Motor neuron (in vitro differentiated cells): ENCODE data around the gene INPP5F. TPM values are rescaled to one million over a fixed set of nuclear protein-coding genes. Genes with fewer than 3 reads are reported as not detected.

Experiments
- ATAC-seq, 8 experiments: fragments of 200-7000 bp; cut with Tn5 transposase; replicated peaks in 6 of 8; 2 replicates each; pipeline ENCODE4 v1.8.0; 2021; ENCODE audit warnings: mild to moderate bottlenecking in 8 of 8, moderate library complexity in 8 of 8
- H3K27ac ChIP-seq, 2 donors: fragments of 250-450 bp; sonication (Bioruptor Pico); 2 replicates each; pipeline ENCODE4 v1.9.0; 2021; ENCODE audit warnings: antibody characterized with exemption in 2 of 2, mild to moderate bottlenecking in 2 of 2, moderate library complexity in 1 of 2
- H3K4me1 ChIP-seq, 2 donors: fragments of 250-450 bp; sonication (Bioruptor Pico); replicated peaks in 1 of 2; 2 replicates each; pipeline ENCODE4 v1.6.1; 2021; ENCODE audit warnings: antibody characterized with exemption in 2 of 2, mild to moderate bottlenecking in 2 of 2, moderate library complexity in 1 of 2
- H3K4me3 ChIP-seq, 5 donors: fragments of 250-450 bp; sonication (Bioruptor Pico); 2 replicates each; pipeline ENCODE4 v1.9.0; 2021; ENCODE audit warnings: antibody characterized with exemption in 5 of 5, mild to moderate bottlenecking in 5 of 5, moderate library complexity in 4 of 5
- WGBS, 10 experiments: fragments of 450-650 bp; shearing (Covaris generic); methylation state at CpG; one replicate each; pipeline ENCODE4 v1.0.0; 2022; 5-methylcytosine and 5-hydroxymethylcytosine counted together
- in situ Hi-C, 9 experiments: fragments of 400-800 bp; cut with MboI; loops; one replicate each; pipeline ENCODE4 v1.15.0; 2021; ENCODE audit warnings: low sequenced_read_pairs in 9 of 9, low pct_unique_long_range_greater_than_20kb in 2 of 9; ENCODE audit not compliant: unreplicated experiment in 9 of 9
- total RNA-seq, 8 experiments: library from RNA; unstranded; fragments of 300-600 nt; gene quantifications; 2 replicates each; pipeline versions ENCODE4 v1.2.3 to v1.2.4, GENCODE V29; 2022

The INPP5F gene
- total RNA-seq, 8 experiments from 2014 or later: 5.1 to 119 (median 59.5) TPM

DNA sequence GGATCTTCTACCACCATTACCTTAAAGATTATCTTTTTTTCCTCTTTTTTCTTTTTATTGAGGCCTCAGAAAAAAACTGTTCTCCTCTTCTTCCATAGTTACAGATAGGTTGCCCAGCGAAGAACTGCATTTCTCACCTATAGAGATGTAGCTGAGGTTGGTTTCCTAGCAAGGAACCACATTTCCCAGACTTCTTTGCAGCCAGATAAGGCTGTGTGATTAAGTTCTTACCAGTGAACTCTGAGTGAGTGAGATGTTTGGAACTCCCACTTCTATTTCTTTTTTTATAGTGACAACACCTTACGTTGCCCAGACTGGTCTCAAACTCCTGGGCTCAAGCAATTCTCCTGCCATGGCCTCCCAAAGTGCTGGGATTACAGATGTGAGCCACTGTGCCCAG is 152.7 kb downstream of the INPP5F start:
- Histone ChIP-seq H3K4me1 (peaks cover 5 to 6% of the 10 kb centered on the region in 2 donors), H3K4me3 (no peak overlapping the region), H3K27ac (no peak overlapping the region)
- 30 to 89% (median 75%) methylated on average over 1 to 2 of the region's 2 CpGs; no CpG with 5 or more reads in 3 of the 10 experiments for WGBS, 10 experiments
- no peak for ATAC-seq
- in situ Hi-C loops: no loop called here

Other genes starting within 250 kb of the INPP5F start
- gene RGS10, start 183.3 kb upstream of the INPP5F start, total RNA-seq: 10 to 100 TPM in 2 of 8 experiments, 1 to 10 TPM in 4, under 1 TPM in 2; 0.38 to 16.2 (median 5.4) TPM
- 100 to 1,000 TPM in 2 of 8 experiments, 10 to 100 TPM in 6; 26.3 to 119 (median 44.0) TPM for gene TIAL1, start 129.1 kb upstream of the INPP5F start, total RNA-seq
- gene BAG3, start 74.7 kb upstream of the INPP5F start, total RNA-seq: 10 to 100 TPM in 5 of 8 experiments, 1 to 10 TPM in 3; 3.2 to 30.3 (median 17.4) TPM
- gene MCMBP, start 146.8 kb downstream of the INPP5F start, total RNA-seq: 10 to 100 TPM; 27.2 to 60.8 (median 33.0) TPM
- gene SEC23IP, start 166.7 kb downstream of the INPP5F start, total RNA-seq: 10 to 100 TPM; 24.2 to 53.5 (median 39.5) TPM